Activated CD8-positive, alpha-beta memory T cell treated with anti-CD3 and anti-CD28 coated beads, Interleukin-2, amount 50 U/mL, for 48 hours (primary cell): ENCODE data around the gene GMPPA.

Experiments
- DNase-seq: peaks from one replicate; pipeline ENCODE4 v3.0.0-alpha.2; 2020

The GMPPA gene

GRCh38 chr2:219468410-219469185 lies 30.1 kb upstream of the GMPPA start:
- no peak for DNase-seq

GRCh38 chr2:219469186-219469724 lies 29.4 kb upstream of the GMPPA start:
- no peak for DNase-seq

GRCh38 chr2:219470429-219470828 lies 28.3 kb upstream of the GMPPA start:
- DNase-seq: no peak

- DNase-seq: no peak
These were observed 27.0 kb upstream of the GMPPA start for GRCh38 chr2:219471476-219472371.

- DNase-seq: no peak
These were observed 26.0 kb upstream of the GMPPA start for GRCh38 chr2:219472629-219473187.

- no peak for DNase-seq
These were observed 25.2 kb upstream of the GMPPA start for GRCh38 chr2:219473511-219473910.

GRCh38 chr2:219474285-219475060 lies 24.2 kb upstream of the GMPPA start:
- DNase-seq: no peak

GRCh38 chr2:219475278-219475677 lies 23.4 kb upstream of the GMPPA start:
- DNase-seq: no peak

GRCh38 chr2:219475697-219476651 lies 22.7 kb upstream of the GMPPA start:
- peak; percentile 89 for DNase-seq

GRCh38 chr2:219476652-219477151 lies 22.0 kb upstream of the GMPPA start:
- DNase-seq: no peak

- no peak for DNase-seq
These were observed 21.5 kb upstream of the GMPPA start for GRCh38 chr2:219477179-219477578.

- no peak for DNase-seq
These were observed 20.9 kb upstream of the GMPPA start for GRCh38 chr2:219477815-219478214.

- DNase-seq: no peak
These were observed 19.8 kb upstream of the GMPPA start for GRCh38 chr2:219478916-219479315.

- DNase-seq: no peak
These were observed 18.7 kb upstream of the GMPPA start for GRCh38 chr2:219480004-219480403.

- no peak for DNase-seq
These were observed 15.9 kb upstream of the GMPPA start for GRCh38 chr2:219482674-219483405.

GRCh38 chr2:219483451-219484342 lies 15.0 kb upstream of the GMPPA start:
- DNase-seq: no peak

GRCh38 chr2:219484343-219485200 lies 14.1 kb upstream of the GMPPA start:
- DNase-seq: no peak

- no peak for DNase-seq
These were observed 13.5 kb upstream of the GMPPA start for GRCh38 chr2:219485201-219485580.
